ENCODE data around the gene STPG3.

Gene STPG3

GRCh38 chr9:137279741-137280473 lies 28.8 kb downstream of the STPG3 start:
- DNase-seq (ENCODE audit: low spot score): no peak

- DNase-seq (ENCODE audit: low spot score): peak; percentile 68
Measured at GRCh38 chr9:137280474-137281344, 29.6 kb downstream of the STPG3 start.

DNA sequence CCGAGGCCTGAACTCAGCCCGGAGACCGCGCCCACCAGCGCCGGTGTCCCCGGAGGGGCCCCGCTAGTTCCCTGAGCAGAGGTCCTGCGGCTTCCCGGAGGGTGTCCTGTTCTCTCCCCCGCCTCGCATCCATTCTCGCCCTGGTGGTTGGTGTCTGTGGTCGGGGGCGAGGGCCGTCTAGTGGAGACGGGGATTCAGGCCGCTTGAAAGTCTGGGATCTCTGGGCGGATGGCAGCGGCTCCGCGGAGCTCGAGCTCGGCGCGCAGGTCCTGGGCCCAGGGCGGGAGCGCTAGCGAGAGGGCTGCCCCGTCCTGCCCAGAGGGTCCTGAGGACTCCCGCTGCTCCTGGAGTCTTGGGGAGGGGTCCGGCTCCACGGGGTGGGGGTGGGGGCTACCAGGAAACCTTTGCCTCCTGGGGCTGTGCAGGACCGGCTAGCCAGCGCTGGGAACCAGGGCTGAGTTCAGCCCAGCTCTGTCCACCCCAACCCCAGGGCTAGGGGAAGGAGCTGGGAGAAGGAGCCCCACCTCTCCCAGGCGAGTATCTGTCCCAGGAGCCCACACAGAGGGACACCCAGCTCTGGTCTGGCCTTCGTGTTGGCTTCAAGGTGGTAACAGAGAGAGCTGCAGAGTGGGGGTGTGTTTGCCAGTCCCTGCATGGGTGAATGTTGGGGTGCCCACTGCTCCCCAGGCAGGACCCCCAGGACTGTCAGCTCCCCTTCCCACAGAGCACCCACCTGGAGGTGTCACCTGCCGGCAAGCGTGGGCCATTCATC lies 30.4 kb downstream of the STPG3 start:
- DNase-seq (ENCODE audit: low spot score): no peak

DNA sequence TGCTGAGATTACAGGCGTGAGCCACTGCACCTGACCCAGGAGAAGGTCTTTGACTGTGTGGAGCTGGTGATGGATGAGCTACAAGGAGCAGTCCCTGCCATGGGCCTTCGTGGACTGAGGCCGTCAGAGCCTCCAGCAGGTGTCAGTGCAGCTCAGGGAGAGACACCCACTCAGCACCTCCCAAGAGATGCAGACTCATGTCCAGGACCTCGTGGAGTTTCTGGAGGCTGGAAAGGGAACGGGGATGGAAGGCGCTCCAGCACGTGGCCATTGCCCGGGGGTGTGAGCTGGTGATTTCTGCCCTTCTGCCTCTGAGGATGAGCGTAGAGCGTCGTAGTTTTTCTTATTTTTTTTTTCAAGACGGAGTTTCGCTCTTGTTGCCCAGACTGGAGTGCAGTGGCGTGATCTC lies 35.9 kb downstream of the STPG3 start:
- peak; percentile 63 for DNase-seq (ENCODE audit: low spot score)

DNA sequence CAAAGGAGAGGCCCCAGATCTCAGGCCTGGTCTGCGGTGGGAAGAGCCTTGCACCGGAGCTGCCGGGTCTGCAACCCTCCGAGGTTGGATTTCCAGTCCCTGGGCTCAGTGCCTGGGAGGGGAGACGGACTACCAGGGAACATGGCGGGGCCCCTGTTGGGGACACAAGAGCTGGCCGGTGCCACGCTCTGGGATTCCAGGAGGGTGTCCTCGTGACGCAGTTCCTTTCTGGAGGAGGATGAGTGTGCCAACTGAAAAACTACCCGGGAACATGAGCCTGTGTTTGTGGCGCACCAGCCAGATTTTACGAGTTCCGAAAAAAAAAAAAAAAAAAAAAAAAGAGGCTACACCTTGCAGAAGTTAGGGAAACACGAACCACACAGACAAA lies 42.0 kb downstream of the STPG3 start:
- DNase-seq (ENCODE audit: low spot score): no peak

DNA sequence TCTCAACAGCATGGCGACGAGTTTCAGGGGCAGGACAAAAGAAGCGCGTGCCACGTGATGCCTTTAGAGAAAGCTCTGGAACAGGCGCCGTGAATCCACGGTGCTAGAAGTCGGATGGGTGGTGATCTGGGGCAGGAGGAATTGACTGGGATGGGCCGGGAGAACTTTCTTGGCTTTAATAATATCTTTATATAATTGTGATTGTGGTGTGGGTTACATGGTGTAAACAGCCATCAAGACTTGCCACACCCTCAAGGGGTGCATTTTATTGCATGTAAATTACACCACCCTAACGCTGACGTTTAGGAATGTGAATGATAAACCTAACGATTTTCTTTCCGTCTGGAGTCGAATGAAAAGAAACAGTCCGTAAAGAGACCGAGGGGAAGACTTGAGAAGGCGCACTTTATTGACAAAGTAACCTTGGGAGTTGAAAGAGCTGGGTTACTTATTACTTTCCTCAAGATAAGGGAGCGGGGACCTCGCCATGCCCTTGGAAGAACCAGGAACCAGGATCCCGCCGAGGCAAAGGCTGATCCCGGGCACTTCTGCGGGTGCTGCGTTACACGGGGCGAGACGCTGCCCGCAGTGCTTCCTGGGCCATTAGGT lies 42.5 kb downstream of the STPG3 start:
- DNase-seq (ENCODE audit: low spot score): no peak

GRCh38 chr9:137294091-137294680 lies 43.1 kb downstream of the STPG3 start:
- peak; percentile 72 for DNase-seq (ENCODE audit: low spot score)

GRCh38 chr9:137294681-137295237 lies 43.7 kb downstream of the STPG3 start:
- DNase-seq (ENCODE audit: low spot score): no peak

DNA sequence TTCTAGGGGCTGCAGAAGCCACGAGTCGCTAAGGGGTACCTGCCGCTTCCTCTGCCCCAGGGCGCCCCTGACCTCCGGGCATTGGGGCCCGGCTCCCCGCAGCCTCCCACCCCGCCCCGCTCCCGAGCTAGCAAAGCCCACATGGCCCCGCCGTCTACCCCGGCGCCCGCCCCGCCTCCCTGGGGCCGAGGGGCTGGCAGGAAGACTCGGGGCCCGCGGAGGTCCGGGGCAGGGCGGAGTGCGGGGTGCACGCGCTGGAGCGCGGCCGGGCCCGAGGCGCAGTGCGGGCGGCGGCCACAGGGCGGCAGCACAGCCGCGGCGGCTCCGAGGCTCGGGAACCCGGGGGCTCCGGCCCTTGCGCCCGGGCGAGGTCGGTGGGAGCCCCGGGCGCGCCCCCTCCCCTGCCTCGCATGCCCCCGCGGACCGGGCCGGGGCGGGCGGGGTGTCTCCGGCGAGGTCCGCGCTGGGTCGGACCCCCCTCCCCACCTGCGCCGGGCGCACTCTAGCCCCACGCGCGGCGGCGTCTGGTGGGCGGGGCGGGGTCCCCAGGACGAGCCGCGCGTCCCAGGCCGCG lies 44.2 kb downstream of the STPG3 start:
- peak; percentile 87 for DNase-seq (ENCODE audit: low spot score)

- DNase-seq (ENCODE audit: low spot score): no peak
Measured at GRCh38 chr9:137295849-137296669, 45.0 kb downstream of the STPG3 start.

GRCh38 chr9:137296670-137297664 lies 45.9 kb downstream of the STPG3 start:
- no peak for DNase-seq (ENCODE audit: low spot score)

GRCh38 chr9:137297966-137298365 lies 46.9 kb downstream of the STPG3 start:
- no peak for DNase-seq (ENCODE audit: low spot score)

GRCh38 chr9:137298401-137299202 lies 47.5 kb downstream of the STPG3 start:
- DNase-seq (ENCODE audit: low spot score): no peak

DNA sequence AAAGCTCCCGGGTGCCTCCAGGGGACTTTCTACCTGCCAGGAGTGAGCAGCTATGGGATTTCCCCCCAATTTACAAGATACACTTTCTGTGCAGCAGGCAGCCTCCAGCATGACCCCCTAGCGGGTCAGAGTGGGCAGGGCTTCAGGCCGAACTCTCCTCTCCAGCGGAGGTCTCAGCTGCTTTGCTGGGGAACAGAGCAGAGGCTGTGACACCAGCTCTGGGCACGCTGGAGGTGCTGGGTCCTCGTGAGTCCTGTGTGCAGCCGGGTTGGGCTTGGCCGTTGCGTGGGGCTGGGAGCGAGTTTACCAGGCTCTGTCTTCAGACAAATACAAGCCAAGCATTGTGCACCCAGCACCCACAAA lies 48.1 kb downstream of the STPG3 start:
- DNase-seq (ENCODE audit: low spot score): no peak

GRCh38 chr9:137299938-137300337 lies 48.9 kb downstream of the STPG3 start:
- DNase-seq (ENCODE audit: low spot score): no peak

DNA sequence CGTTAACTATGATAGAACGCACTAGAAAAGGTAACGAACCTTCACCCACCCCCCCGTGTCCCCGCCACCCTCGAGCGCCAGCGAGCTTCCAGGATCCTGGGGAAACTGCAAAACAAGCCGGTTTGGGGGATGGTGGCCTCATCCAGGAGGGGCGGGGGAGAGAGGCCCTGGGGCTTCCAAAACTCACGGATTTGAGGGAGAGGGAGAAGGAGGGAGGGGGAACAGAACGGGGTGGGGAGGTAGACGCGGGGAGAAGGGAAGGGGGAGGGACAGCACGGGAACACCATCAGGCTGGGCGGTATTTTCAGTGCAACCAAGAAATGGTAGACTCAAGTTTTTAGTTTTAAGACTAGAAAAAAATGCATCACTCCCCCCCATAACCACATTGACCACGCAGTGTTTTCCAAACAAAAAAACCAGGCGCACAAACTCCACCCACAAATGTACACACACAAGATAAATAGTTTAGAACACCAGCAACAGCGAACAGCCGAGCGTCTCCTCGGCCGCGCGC lies 49.5 kb downstream of the STPG3 start:
- DNase-seq (ENCODE audit: low spot score): no peak

DNA sequence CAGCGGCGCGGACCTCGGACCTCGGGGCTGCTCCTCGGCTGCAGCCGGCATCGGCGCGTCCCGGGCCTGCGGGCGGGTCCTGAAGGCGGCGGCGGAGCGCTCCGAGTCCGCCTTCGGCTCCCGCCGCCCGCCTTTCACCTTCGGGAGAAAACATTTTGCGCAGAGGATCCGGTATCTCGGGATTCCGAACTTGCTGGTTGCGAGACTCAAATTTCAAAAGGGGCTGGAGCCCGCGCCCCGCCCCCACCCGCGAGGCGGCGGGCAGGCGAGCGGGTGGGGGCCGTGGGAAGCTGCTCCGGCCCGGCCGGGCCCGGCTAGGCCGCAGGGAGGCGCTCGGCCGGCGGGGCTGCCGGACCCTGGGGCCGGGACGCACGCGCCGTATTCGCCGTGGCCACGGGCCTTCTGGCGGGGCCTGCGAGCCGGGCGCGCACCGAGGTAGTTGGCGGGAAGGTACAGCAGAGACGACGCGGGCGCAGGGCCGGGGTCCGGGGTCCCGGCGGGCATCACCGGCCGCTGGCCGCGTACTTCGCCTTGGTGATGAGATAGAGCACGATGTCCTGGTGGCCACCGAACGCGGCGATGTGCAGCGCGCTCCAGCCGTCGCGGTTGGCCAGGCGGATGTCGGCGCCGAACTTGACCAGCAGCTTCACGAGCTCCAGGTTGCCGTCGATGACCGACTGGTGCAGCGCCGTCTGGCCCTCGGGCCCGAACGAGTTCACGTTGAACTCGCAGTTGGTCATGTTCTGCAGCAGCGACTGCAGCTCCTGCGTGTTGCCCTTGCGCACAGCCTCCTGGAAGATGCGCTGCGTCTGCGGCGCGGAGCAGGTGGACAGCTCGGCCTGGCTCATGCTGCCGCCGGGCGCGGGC lies 50.2 kb downstream of the STPG3 start:
- no peak for DNase-seq (ENCODE audit: low spot score)
